Measurements from ENCODE around the gene C14orf180. TPM values are rescaled to one million over a fixed set of nuclear protein-coding genes. Genes with fewer than 3 reads are reported as not detected.

C14orf180 gene
- total and polyA plus RNA-seq, 4 donors: 0.12 to 0.48 (median 0.30) TPM

GRCh38 chr14:104609666-104610065 lies 30.1 kb downstream of the C14orf180 start:
- 80 to 86% methylated on average over 7 of the region's 7 CpGs for WGBS, 2 donors
- no peaks in the 10 kb centered on the region for H3K36me3 ChIP-seq (ENCODE audit: control insufficient read depth in 4 of 4, insufficient read depth in 4 of 4, low read length in 4 of 4)
- no peak for TF ChIP-seq CTCF (IDR thresholded peaks at IDR 0.05; ENCODE audit: control extremely low read depth, extremely low read depth)
- ATAC-seq (ENCODE audit: insufficient read depth, low FRiP score): no peak
- H3K4me1 ChIP-seq (ENCODE audit: control insufficient read depth in 5 of 5, insufficient read depth in 5 of 5, low read length in 5 of 5): peaks cover 0 to 4% (median 0%) of the 10 kb centered on the region in 5 donors
- DNase-seq: no peak
- H3K9ac ChIP-seq (ENCODE audit: insufficient read depth in 1 of 2, low read length in 2 of 2): no peak overlapping the region
- H3K27me3 ChIP-seq (ENCODE audit: control insufficient read depth in 3 of 3, insufficient read depth in 3 of 3, low read length in 2 of 3): peaks cover 6 to 15% (median 9%) of the 10 kb centered on the region in 3 donors
- H3K4me3 ChIP-seq: no peak overlapping the region
- H3K27ac ChIP-seq (ENCODE audit: low read depth in 1 of 2, low read length in 1 of 2): no peak overlapping the region
- H3K9me3 ChIP-seq (ENCODE audit: control insufficient read depth in 4 of 4, insufficient read depth in 3 of 4, low read length in 3 of 4): peaks cover 0 to 4% (median 0%) of the 10 kb centered on the region in 4 donors

DNA sequence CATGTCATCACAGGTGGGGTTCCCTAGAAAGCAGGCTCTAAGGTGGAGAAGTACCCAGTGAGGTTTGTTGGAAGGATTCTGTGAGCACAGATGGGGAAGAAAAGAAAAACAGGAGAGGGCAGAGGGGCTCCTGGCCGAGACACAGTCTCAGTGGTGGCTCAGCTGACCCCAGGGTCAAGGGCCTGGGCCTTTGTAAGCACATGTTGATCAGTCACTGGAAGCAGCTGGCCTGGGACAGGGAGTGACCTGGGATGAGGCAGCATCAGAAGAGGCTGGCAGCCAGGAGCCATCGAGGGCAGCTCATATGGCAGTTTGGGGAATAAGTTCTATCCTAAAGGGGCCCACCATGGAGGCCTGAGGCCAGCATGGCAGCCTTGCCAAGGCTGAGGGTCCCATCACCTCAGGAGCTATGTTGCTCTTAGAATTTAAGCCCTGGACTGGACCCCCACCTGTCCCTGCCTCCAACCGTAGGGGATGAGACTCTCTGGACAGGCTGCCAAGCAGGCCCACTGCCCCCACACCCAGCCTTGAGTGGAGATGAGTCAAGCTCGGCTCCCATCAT lies 31.3 kb downstream of the C14orf180 start:
- Histone ChIP-seq H3K4me3 (no peak overlapping the region), H3K27me3 (ENCODE audit: control insufficient read depth in 3 of 3, insufficient read depth in 3 of 3, low read length in 2 of 3) (peaks cover 0 to 6% (median 4%) of the 10 kb centered on the region in 3 donors), H3K36me3 (ENCODE audit: control insufficient read depth in 4 of 4, insufficient read depth in 4 of 4, low read length in 4 of 4) (no peaks in the 10 kb centered on the region), H3K9ac (ENCODE audit: insufficient read depth in 1 of 2, low read length in 2 of 2) (no peak overlapping the region), H3K27ac (ENCODE audit: low read depth in 1 of 2, low read length in 1 of 2) (no peak overlapping the region), H3K9me3 (ENCODE audit: control insufficient read depth in 4 of 4, insufficient read depth in 3 of 4, low read length in 3 of 4) (peaks cover 0 to 4% (median 0%) of the 10 kb centered on the region in 4 donors), H3K4me1 (ENCODE audit: control insufficient read depth in 5 of 5, insufficient read depth in 5 of 5, low read length in 5 of 5) (no peaks in the 10 kb centered on the region)
- DNase-seq: no peak
- TF ChIP-seq CTCF (IDR thresholded peaks at IDR 0.05; ENCODE audit: control extremely low read depth, extremely low read depth): no peak
- ATAC-seq (ENCODE audit: insufficient read depth, low FRiP score): no peak
- WGBS, 2 donors: 71 to 72% methylated on average over 3 to 4 of the region's 4 CpGs

GRCh38 chr14:104611881-104612280 lies 32.3 kb downstream of the C14orf180 start:
- Histone ChIP-seq H3K4me1 (ENCODE audit: control insufficient read depth in 5 of 5, insufficient read depth in 5 of 5, low read length in 5 of 5) (no peaks in the 10 kb centered on the region), H3K9me3 (ENCODE audit: control insufficient read depth in 4 of 4, insufficient read depth in 3 of 4, low read length in 3 of 4) (peaks cover 0 to 2% (median 0%) of the 10 kb centered on the region in 4 donors), H3K9ac (ENCODE audit: insufficient read depth in 1 of 2, low read length in 2 of 2) (no peak overlapping the region), H3K27ac (ENCODE audit: low read depth in 1 of 2, low read length in 1 of 2) (no peak overlapping the region), H3K36me3 (ENCODE audit: control insufficient read depth in 4 of 4, insufficient read depth in 4 of 4, low read length in 4 of 4) (no peaks in the 10 kb centered on the region), H3K4me3 (no peak overlapping the region), H3K27me3 (ENCODE audit: control insufficient read depth in 3 of 3, insufficient read depth in 3 of 3, low read length in 2 of 3) (peaks cover 0 to 6% (median 0%) of the 10 kb centered on the region in 3 donors)
- WGBS, 2 donors: 59 to 74% methylated on average over 8 of the region's 8 CpGs
- no peak for TF ChIP-seq CTCF (IDR thresholded peaks at IDR 0.05; ENCODE audit: control extremely low read depth, extremely low read depth)
- ATAC-seq (ENCODE audit: insufficient read depth, low FRiP score) (no peak), DNase-seq (no peak)

Measured in lung (tissue), 12 donors.